ENCODE data around the gene CREB5. TPM values are rescaled to one million over a fixed set of nuclear protein-coding genes. Genes with fewer than 3 reads are reported as not detected.

Gene CREB5
- total and polyA plus RNA-seq, 9 donors: 0.71 to 15.0 (median 2.7) TPM

DNA sequence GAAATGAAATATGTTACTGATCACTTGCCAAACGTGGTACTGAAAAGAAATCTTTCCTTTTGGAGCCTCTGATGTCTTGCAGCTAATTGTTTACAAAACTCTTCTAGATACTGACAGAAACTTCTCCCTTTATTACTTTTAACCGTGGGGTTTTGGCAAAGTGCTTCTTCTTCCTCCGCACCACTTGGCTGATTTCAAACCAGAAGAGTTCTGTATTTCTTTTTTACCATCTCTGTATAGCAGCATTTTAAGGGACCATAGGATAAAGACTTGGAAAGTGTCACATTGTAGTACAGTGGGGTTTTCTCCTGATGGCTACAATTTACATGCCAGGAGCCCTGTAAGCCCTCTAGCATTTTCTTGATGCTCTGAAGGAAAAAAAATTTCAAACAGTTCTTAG lies 21.9 kb upstream of the CREB5 start:
- H3K27me3 ChIP-seq: no peaks in the 10 kb centered on the region
- H3K4me1 ChIP-seq (ENCODE audit: insufficient read depth): no peaks in the 10 kb centered on the region
- H3K4me3 ChIP-seq: no peak overlapping the region
- DNase-seq: no peak
- intact Hi-C loops (cut with DNase I): loop anchor here in 3 of 4 donors (5.0 kb wide), 2 partner anchors 462 to 472 kb away; no protein-coding TSS in a partner anchor
- no peaks in the 10 kb centered on the region for H3K9me3 ChIP-seq
- H3K27ac ChIP-seq: no peak overlapping the region
- 7 to 15% (median 11%) methylated on average over 3 of the region's 3 CpGs for WGBS, 3 donors
- H3K36me3 ChIP-seq: no peaks in the 10 kb centered on the region
- TF ChIP-seq EP300 (IDR thresholded peaks at IDR 0.05) (no peak), POLR2A (IDR thresholded peaks at IDR 0.05) (no peak)
- TF ChIP-seq, protein P1, sequence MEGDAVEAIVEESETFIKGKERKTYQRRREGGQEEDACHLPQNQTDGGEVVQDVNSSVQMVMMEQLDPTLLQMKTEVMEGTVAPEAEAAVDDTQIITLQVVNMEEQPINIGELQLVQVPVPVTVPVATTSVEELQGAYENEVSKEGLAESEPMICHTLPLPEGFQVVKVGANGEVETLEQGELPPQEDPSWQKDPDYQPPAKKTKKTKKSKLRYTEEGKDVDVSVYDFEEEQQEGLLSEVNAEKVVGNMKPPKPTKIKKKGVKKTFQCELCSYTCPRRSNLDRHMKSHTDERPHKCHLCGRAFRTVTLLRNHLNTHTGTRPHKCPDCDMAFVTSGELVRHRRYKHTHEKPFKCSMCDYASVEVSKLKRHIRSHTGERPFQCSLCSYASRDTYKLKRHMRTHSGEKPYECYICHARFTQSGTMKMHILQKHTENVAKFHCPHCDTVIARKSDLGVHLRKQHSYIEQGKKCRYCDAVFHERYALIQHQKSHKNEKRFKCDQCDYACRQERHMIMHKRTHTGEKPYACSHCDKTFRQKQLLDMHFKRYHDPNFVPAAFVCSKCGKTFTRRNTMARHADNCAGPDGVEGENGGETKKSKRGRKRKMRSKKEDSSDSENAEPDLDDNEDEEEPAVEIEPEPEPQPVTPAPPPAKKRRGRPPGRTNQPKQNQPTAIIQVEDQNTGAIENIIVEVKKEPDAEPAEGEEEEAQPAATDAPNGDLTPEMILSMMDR (IDR thresholded peaks at IDR 0.05): no peak

DNA sequence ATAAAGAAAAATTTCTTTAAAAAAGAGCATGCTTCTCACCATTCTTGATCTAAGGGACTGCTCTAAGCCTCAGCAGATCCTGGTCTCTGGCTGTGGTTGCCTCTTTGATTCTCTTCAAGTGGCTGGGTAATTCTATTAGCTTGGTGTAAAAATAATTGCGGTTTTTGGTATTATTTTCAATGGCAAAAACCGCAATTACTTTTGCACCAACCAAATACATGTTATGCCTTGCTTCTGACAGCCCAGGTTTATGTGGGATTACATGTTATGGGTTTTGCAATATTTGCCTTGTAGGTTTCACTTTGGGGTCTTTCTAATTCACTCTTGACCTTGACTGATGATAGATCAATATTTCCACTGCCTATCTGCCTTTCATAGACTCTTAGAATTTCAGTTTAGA lies 20.0 kb upstream of the CREB5 start:
- no peaks in the 10 kb centered on the region for H3K36me3 ChIP-seq

DNA sequence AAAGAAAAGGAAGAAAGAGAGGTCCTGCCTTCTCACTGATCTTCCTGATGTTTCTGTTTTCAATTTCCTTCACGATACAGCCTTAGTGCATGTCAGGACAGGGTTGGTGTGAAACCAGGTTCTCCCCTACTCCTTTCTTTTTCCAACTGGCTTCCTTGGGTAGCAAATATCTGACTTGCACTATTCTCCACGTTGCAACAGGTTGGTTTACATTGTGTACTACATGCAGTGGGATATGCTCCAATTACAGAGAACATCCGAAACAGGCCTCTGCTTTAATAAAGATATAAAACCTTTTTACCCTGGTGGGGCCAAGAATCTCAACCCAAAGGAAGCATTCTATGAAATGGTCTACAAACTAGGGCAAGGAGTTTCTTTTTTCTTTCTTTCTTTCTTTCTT lies 16.9 kb upstream of the CREB5 start:
- intact Hi-C loops (cut with DNase I): no loop called here
- H3K27ac ChIP-seq: no peak overlapping the region
- 28 to 38% (median 31%) methylated on average over 3 of the region's 3 CpGs for WGBS, 3 donors

More for the DNA sequence above, 20.0 kb upstream of the CREB5 start:
- TF ChIP-seq, protein P1 (IDR thresholded peaks at IDR 0.05): no peak
- no peak for TF ChIP-seq EP300 (IDR thresholded peaks at IDR 0.05)
- no peak for TF ChIP-seq POLR2A (IDR thresholded peaks at IDR 0.05)
- H3K9me3 ChIP-seq: no peaks in the 10 kb centered on the region
- intact Hi-C loops (cut with DNase I): loop anchor here in 3 of 4 donors (5.0 kb wide), 2 partner anchors 460 to 470 kb away; no protein-coding TSS in a partner anchor
- no peak overlapping the region for H3K4me3 ChIP-seq
- H3K4me1 ChIP-seq (ENCODE audit: insufficient read depth): no peaks in the 10 kb centered on the region
- no peak overlapping the region for H3K27ac ChIP-seq
- WGBS, 3 donors: 68 to 98% (median 92%) methylated on average over 2 of the region's 2 CpGs
- no peak for DNase-seq
- no peaks in the 10 kb centered on the region for H3K27me3 ChIP-seq

DNA sequence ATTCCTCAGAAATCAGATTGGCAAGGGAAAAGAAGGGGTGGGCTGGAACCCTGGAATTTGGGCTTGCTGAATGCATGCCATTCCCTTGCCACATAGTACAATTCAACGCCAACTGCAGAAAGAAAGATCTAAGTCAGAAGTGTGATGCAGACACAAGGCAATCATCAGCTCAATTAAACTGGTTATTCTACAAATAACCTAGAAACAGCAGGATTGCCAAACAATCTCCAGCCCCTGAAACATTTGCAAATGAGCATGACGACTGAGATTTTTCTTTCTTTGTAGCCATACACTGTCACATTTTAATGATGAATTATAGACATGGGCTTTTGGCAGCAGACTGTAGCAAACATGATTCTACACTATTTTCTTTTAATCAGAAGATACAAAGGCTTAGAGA lies 16.5 kb upstream of the CREB5 start:
- 26 to 43% (median 35%) methylated on average over 2 of the region's 2 CpGs for WGBS, 3 donors
- H3K4me1 ChIP-seq (ENCODE audit: insufficient read depth): no peaks in the 10 kb centered on the region
- no peak for DNase-seq
- no peaks in the 10 kb centered on the region for H3K36me3 ChIP-seq
- TF ChIP-seq POLR2A (IDR thresholded peaks at IDR 0.05) (no peak), EP300 (IDR thresholded peaks at IDR 0.05) (no peak)
- TF ChIP-seq, protein P1 (IDR thresholded peaks at IDR 0.05): no peak
- intact Hi-C loops (cut with DNase I): no loop called here
- no peak overlapping the region for H3K27ac ChIP-seq
- no peaks in the 10 kb centered on the region for H3K9me3 ChIP-seq
- H3K27me3 ChIP-seq: no peaks in the 10 kb centered on the region
- H3K4me3 ChIP-seq: no peak overlapping the region

More for the DNA sequence above, 16.9 kb upstream of the CREB5 start:
- Histone ChIP-seq H3K9me3 (no peaks in the 10 kb centered on the region), H3K27me3 (no peaks in the 10 kb centered on the region), H3K4me1 (ENCODE audit: insufficient read depth) (no peaks in the 10 kb centered on the region), H3K36me3 (no peaks in the 10 kb centered on the region), H3K4me3 (no peak overlapping the region)
- DNase-seq: no peak
- no peak for TF ChIP-seq EP300 (IDR thresholded peaks at IDR 0.05)
- TF ChIP-seq POLR2A (IDR thresholded peaks at IDR 0.05): no peak
- TF ChIP-seq, protein P1 (IDR thresholded peaks at IDR 0.05): no peak

Data from ovary (tissue), 9 donors.